Activated naive CD8-positive, alpha-beta T cell (primary cell): ENCODE measurements around the gene GSG1.

Source experiments
- H3K27ac Mint-ChIP-seq: one replicate; pipeline ENCODE4 v1.8.0; 2021; ENCODE audit warnings: mixed read lengths
- H3K27me3 Mint-ChIP-seq: one replicate; pipeline ENCODE4 v1.8.0; 2021; ENCODE audit warnings: mixed read lengths
- H3K36me3 Mint-ChIP-seq: one replicate; pipeline ENCODE4 v1.8.0; 2021; ENCODE audit warnings: mixed read lengths
- H3K4me1 Mint-ChIP-seq: one replicate; pipeline ENCODE4 v1.8.0; 2021; ENCODE audit warnings: low read depth, mixed read lengths
- H3K4me3 Mint-ChIP-seq: one replicate; pipeline ENCODE4 v1.8.0; 2021; ENCODE audit warnings: mild to moderate bottlenecking, mixed read lengths
- H3K9me3 Mint-ChIP-seq: one replicate; pipeline ENCODE4 v1.8.0; 2021; ENCODE audit warnings: low read depth, mixed read lengths

GSG1 gene

DNA sequence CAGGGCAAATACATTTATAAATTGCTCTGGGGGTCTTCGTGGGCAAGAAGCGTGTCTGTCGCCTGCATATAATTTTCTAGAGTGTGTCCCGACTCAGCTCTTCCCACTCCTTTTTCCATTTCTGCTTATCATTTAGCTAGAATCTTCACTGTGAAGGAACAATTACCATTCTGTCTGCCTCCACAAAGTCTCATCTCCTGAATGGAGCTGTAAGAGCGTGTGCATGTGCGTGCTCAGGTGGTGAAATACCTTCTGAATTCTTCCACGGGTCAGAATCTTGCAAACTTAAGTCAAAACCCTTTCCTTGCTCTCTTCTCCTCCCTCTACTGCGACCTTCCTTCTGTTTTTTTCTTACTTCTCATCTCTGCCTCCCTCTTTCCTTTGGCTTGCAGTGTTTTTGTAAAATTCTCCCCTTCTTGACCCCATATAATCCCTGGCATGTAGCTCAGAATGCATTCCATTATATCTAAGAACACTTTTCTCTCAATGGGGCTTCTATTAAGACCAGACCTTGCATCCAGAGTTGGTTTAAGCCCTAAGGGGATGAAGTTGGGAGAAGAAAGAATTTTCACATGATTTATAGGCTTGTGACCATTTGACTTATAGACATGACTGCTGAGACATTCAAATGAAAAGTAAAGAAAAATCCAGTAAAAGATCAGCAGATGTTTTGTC is 25.0 kb upstream of the GSG1 start:
- H3K9me3 Mint-ChIP-seq = no peaks in the 10 kb centered on the region
- no peaks in the 10 kb centered on the region for H3K4me1 Mint-ChIP-seq

DNA sequence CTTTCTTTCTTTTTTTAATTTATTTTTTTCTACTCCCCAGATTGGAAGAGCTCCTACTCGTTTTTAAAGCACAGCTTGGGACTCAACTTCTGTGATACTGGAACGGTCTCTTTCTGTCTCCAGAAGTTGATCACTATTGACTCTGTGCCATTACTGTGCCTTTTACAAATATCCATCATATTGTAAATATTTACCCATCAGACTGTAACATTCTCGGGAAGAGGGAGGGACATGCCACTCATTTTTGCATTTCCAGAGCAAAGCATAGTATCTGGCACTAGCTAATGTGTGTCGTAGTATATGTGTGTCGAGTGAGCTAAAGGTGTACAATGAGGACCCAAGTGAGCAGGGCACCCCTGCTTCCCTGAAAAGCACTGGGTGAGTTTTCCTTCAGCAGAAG is 24.0 kb upstream of the GSG1 start:
- H3K9me3 Mint-ChIP-seq = no peaks in the 10 kb centered on the region
- peaks cover 6% of the 10 kb centered on the region for H3K27me3 Mint-ChIP-seq
- H3K4me1 Mint-ChIP-seq = no peaks in the 10 kb centered on the region
- no peaks in the 10 kb centered on the region for H3K36me3 Mint-ChIP-seq
- no peak overlapping the region for H3K4me3 Mint-ChIP-seq
- no peak overlapping the region for H3K27ac Mint-ChIP-seq

More for the DNA sequence above, 25.0 kb upstream of the GSG1 start:
- H3K27ac Mint-ChIP-seq = no peak overlapping the region
- no peak overlapping the region for H3K4me3 Mint-ChIP-seq
- no peaks in the 10 kb centered on the region for H3K36me3 Mint-ChIP-seq
- H3K27me3 Mint-ChIP-seq = peaks cover 6% of the 10 kb centered on the region

DNA sequence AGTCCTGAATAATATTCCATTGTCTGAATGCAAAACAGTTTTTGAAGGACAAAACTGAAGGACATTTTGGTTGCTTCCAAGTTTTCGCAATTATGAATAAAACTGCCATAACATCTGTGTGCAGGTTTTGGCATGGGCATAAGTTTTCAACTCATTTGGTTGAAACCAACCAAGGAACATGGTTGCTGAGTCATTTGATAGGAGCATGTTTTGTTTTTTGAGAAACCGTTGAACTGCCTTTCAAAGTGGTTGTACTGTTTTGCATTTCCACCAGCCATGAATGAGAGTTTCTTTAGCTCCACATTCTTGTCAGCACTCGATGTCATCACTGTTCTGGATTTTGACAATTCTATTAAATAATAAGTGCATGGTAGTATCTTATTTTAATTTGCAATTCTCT is 23.0 kb upstream of the GSG1 start:
- no peak overlapping the region for H3K4me3 Mint-ChIP-seq
- H3K36me3 Mint-ChIP-seq = no peaks in the 10 kb centered on the region
- H3K9me3 Mint-ChIP-seq = no peaks in the 10 kb centered on the region
- no peaks in the 10 kb centered on the region for H3K4me1 Mint-ChIP-seq
- H3K27ac Mint-ChIP-seq = no peak overlapping the region
- H3K27me3 Mint-ChIP-seq = peaks cover 2% of the 10 kb centered on the region

GRCh38 chr12:13125996-13126395 is 22.5 kb upstream of the GSG1 start:
- Mint-ChIP-seq H3K36me3 (no peaks in the 10 kb centered on the region), H3K27me3 (peaks cover 2% of the 10 kb centered on the region), H3K27ac (no peak overlapping the region), H3K4me3 (no peak overlapping the region), H3K4me1 (no peaks in the 10 kb centered on the region), H3K9me3 (no peaks in the 10 kb centered on the region)

DNA sequence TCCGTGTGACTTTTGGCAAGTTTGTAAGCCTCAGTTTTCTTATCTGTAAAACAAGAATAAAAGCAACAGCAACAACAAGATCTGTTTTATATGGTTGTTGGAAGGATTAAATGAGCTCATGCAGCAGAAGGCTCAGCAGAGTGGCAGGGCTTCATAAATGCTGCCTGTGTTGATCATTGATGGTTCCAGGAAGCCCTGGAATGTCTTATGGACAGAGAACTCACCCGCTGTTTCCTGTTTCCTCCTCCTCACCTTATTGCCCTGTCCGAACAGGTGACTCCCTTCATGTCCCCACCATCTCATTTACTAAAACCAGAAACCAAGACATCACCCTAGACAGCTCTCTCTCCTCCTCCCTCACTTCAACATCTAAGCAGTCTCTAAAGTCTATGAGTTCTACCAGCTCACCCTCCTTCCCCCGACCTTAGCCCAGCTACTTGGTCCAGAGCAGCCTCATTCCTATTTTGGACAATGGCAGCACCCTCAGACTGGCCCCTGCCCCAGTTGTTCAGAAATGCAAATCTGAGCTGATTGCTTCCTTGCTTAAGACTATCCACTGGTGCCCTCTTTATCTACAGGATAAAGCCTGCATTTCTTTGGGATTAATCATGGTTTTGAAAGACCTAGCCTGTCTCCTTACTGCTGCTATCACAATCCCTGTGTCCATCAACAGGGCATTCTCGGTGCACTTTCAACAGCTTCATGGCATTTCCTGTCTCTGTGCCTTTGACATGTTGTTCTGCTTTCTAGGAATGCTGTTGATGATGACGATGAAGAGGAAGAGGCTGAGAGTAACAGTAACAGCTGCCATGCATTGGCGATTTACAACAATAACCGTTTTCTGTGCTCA is 21.4 kb upstream of the GSG1 start:
- Mint-ChIP-seq H3K36me3 (no peaks in the 10 kb centered on the region), H3K27me3 (peaks cover 2% of the 10 kb centered on the region), H3K27ac (no peak overlapping the region), H3K9me3 (no peaks in the 10 kb centered on the region), H3K4me3 (no peak overlapping the region), H3K4me1 (peaks cover 1% of the 10 kb centered on the region)

DNA sequence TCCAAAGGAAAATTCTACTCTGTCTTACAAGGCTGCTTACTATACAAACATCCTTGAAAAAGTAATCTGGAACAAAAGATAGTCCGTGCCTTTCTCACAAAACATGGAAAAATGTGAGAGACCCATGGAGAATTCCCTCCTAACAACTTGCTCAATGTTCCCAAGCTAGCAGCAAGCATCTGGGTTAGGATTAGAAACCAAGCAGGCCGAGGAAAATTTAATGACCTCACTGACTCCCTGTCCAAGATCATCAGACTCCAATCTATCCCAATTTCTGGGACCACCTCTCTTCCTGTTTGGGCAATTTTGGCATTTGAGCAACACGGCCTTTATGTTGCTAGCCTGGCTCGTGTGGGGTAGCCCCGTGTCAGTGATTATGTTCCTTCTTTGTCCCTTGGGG is 18.1 kb upstream of the GSG1 start:
- H3K9me3 Mint-ChIP-seq = no peaks in the 10 kb centered on the region

GRCh38 chr12:13120413-13120812 is 16.9 kb upstream of the GSG1 start:
- Mint-ChIP-seq H3K9me3 (no peaks in the 10 kb centered on the region), H3K27ac (no peak overlapping the region), H3K4me1 (peaks cover 1% of the 10 kb centered on the region), H3K27me3 (no peaks in the 10 kb centered on the region), H3K36me3 (no peaks in the 10 kb centered on the region), H3K4me3 (no peak overlapping the region)

More for the DNA sequence above, 18.1 kb upstream of the GSG1 start:
- H3K27me3 Mint-ChIP-seq = no peaks in the 10 kb centered on the region
- H3K4me1 Mint-ChIP-seq = peaks cover 1% of the 10 kb centered on the region
- H3K4me3 Mint-ChIP-seq = no peak overlapping the region
- no peak overlapping the region for H3K27ac Mint-ChIP-seq
- H3K36me3 Mint-ChIP-seq = no peaks in the 10 kb centered on the region

GRCh38 chr12:13119826-13120225 is 16.4 kb upstream of the GSG1 start:
- Mint-ChIP-seq H3K36me3 (no peaks in the 10 kb centered on the region), H3K4me1 (peaks cover 1% of the 10 kb centered on the region), H3K4me3 (no peak overlapping the region), H3K27ac (no peak overlapping the region), H3K27me3 (no peaks in the 10 kb centered on the region), H3K9me3 (no peaks in the 10 kb centered on the region)

DNA sequence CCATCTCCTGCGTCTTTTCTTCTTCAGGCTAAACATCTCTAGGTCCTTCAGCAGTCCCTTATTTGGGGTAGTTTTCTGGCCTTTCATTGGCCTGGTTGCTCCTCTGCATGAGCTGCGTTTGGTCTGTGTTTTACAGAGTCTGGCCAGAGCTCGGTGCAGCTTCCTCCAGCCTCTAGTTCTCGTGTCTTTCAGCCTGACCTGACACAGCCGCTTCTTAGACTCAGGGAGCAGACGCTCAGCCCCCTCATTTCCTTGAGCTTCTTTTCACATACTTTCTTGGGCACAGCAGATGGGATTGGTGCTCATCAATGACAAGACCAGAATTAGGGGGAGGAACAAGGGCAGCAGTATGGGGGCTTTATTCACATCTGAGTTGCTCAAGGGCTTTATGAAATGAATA is 13.6 kb upstream of the GSG1 start:
- H3K27ac Mint-ChIP-seq = no peak overlapping the region
- H3K9me3 Mint-ChIP-seq = no peaks in the 10 kb centered on the region
- H3K27me3 Mint-ChIP-seq = peaks cover 3% of the 10 kb centered on the region
- peaks cover 1% of the 10 kb centered on the region for H3K4me1 Mint-ChIP-seq
- no peak overlapping the region for H3K4me3 Mint-ChIP-seq
- H3K36me3 Mint-ChIP-seq = no peaks in the 10 kb centered on the region

DNA sequence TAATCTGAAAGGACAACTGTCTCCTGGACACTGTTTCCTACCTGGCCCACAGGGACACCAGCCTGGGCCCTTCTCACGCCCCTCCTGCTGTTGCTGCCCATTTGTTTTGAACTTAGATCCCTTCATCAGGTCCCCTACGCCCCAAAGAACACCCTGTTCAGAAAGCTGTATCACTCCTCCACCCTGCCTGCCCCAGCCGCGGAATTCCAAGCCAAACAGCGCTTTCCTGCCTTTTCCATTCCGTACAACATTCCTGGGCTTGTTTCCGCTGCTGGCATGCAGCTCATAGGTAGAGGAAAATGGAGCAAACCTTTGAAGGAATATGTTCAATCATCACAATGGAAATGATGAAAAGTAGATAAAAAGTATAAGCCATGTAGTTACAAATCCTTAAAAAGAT is 12.8 kb upstream of the GSG1 start:
- H3K4me1 Mint-ChIP-seq = peaks cover 1% of the 10 kb centered on the region
- no peaks in the 10 kb centered on the region for H3K36me3 Mint-ChIP-seq
- no peaks in the 10 kb centered on the region for H3K9me3 Mint-ChIP-seq
- H3K27me3 Mint-ChIP-seq = peaks cover 3% of the 10 kb centered on the region
- no peak overlapping the region for H3K4me3 Mint-ChIP-seq
- no peak overlapping the region for H3K27ac Mint-ChIP-seq

DNA sequence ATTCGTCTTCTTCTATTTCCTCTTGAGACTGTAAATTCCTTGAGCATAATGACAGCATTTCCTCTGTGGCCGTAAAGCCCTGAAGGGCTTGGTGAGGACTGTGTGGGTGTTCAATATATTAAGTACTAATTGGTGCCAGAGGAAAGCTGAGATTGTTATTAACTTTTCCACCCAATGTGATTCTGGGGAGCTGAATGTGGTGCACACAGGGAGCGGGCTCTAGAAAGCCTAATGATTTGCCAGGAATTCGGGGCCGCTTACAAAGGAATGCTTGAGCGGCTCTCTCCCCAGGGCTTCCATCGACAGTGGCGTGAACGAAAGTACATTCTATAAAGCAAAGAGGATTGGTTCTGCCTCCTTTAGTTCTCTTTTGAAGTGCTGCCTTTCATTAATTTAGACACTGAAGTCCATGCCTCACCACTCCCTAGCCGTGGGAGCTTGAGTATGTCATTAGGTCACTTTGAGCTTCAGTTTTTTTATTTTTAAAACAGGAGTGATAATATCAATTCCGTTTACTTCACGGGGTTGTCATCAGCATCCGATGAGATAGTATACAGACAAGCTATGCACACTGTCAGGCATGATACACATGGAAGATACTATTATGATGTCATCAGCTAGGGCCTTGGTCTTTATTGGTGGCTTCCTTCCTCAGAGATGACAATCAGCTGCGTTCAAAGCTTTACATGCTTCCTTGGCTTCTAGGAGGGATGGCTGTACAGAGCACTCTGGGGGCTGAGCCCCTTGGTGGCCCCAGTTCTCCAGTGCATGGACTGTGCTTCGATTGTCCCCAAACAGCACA is 11.0 kb upstream of the GSG1 start:
- no peaks in the 10 kb centered on the region for H3K4me1 Mint-ChIP-seq
- no peak overlapping the region for H3K27ac Mint-ChIP-seq
- H3K4me3 Mint-ChIP-seq = no peak overlapping the region
- no peaks in the 10 kb centered on the region for H3K9me3 Mint-ChIP-seq
- H3K36me3 Mint-ChIP-seq = no peaks in the 10 kb centered on the region
- H3K27me3 Mint-ChIP-seq = peaks cover 5% of the 10 kb centered on the region

- Mint-ChIP-seq H3K36me3 (no peaks in the 10 kb centered on the region), H3K4me1 (no peaks in the 10 kb centered on the region), H3K9me3 (no peaks in the 10 kb centered on the region), H3K27ac (no peak overlapping the region), H3K27me3 (peaks cover 5% of the 10 kb centered on the region), H3K4me3 (no peak overlapping the region)
These were observed 9.5 kb upstream of the GSG1 start for GRCh38 chr12:13112968-13113367.

DNA sequence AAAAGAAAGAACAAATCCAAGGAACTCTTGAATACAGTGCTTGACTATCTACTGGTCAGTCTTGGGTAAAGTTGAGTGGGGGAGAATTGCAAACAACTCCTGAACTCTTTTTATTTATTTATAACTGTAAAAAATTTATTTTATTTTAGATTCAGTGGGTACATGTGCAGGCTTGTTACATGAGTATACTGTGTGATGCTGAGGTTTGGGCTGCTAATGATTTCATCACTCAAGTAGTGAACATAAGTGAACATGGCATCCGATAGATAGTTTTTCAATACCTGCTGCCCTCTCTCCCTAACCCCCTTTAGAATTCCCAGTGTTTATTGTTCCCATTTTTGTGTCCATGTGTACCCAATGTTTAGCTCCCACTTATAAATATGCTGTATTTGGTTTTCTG is 3.2 kb upstream of the GSG1 start:
- no peaks in the 10 kb centered on the region for H3K9me3 Mint-ChIP-seq
- peaks cover 16% of the 10 kb centered on the region for H3K4me1 Mint-ChIP-seq
- H3K36me3 Mint-ChIP-seq = no peaks in the 10 kb centered on the region
- H3K27me3 Mint-ChIP-seq = peaks cover 2% of the 10 kb centered on the region
- no peak overlapping the region for H3K4me3 Mint-ChIP-seq
- no peak overlapping the region for H3K27ac Mint-ChIP-seq

- Mint-ChIP-seq H3K4me1 (peaks cover 18% of the 10 kb centered on the region), H3K4me3 (no peak overlapping the region), H3K27ac (no peak overlapping the region), H3K36me3 (no peaks in the 10 kb centered on the region), H3K27me3 (peaks cover 2% of the 10 kb centered on the region), H3K9me3 (no peaks in the 10 kb centered on the region)
These were observed 2.3 kb upstream of the GSG1 start for GRCh38 chr12:13105781-13106180.

DNA sequence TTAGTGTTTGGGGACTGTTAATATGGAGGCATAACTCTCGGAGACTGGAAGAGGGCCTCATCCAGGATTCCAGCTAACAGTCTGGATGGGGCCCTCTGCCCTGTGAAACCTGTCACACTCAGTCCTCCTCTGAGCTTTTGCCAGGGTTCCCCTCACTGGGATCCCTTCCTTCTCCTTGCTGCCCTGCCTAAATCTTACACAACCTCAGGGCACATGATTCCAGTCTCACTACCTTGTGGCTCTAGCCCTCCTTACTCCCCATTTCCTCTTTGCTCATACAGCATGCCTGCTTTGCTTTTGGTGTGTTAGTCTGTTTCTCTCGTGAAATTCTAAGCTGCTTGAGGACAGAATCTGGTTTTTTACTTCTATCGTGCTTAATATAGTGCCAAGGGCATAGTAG is 942 bp upstream of the GSG1 start:
- Mint-ChIP-seq H3K27ac (peak overlapping the region; percentile 47), H3K4me3 (no peak overlapping the region), H3K36me3 (no peaks in the 10 kb centered on the region), H3K27me3 (no peaks in the 10 kb centered on the region), H3K4me1 (peaks cover 30% of the 10 kb centered on the region), H3K9me3 (no peaks in the 10 kb centered on the region)
